Stimulated activated memory B cell treated with anti-CD40 and anti-IgM and Interleukin-4, amounts not matched to agents 10 μg/mL and 1 μg/mL and 100 μg/mL, for 72 hours (primary cell): ENCODE data around the gene TBC1D2B.
"Not testable (repeated sequence)": the region's sequence is repeated elsewhere in the genome, so short reads cannot be mapped to it uniquely, and the experiment has no call there.

Experiments used
- ATAC-seq: fragments of 150-1000 bp; cut with Tn5 transposase; 2 replicates; pipeline ENCODE4 v1.10.0; 2021
- H3K27ac Mint-ChIP-seq: one replicate; pipeline ENCODE4 v1.8.0; 2022; ENCODE audit warnings: mild to moderate bottlenecking, mixed read lengths
- H3K27me3 Mint-ChIP-seq: one replicate; pipeline ENCODE4 v1.8.0; 2022; ENCODE audit warnings: mixed read lengths
- H3K36me3 Mint-ChIP-seq: one replicate; pipeline ENCODE4 v1.8.0; 2022; ENCODE audit warnings: mixed read lengths
- H3K4me1 Mint-ChIP-seq: one replicate; pipeline ENCODE4 v1.8.0; 2022; ENCODE audit warnings: mixed read lengths
- H3K4me3 Mint-ChIP-seq: one replicate; pipeline ENCODE4 v1.8.0; 2022; ENCODE audit warnings: mild to moderate bottlenecking, moderate library complexity, mixed read lengths
- H3K9me3 Mint-ChIP-seq: one replicate; pipeline ENCODE4 v1.8.0; 2022; ENCODE audit warnings: mixed read lengths

TBC1D2B gene

DNA sequence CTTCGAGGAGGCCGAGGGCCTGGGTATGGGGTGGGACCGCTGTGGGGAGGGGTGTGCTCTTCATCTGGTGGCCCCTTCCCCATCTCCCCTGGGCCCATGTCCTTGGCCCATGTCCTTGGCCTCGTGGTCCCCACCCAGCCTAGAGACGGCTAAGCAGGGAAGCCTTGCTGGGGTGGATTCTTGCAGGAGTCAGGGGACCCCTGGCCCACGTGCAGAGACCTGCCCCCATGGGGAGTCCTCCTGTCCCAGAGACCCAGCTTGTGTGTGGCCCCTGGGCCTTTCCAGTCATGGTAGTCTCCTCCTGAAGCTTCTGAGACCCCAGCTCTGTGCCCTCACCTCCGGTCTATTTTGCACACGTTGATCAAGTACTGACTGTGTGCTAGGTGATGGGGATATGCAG lies 97.4 kb downstream of the TBC1D2B start:
- no peak for ATAC-seq
- H3K36me3 Mint-ChIP-seq: no peaks in the 10 kb centered on the region
- no peak overlapping the region for H3K27ac Mint-ChIP-seq
- H3K27me3 Mint-ChIP-seq: peaks cover 22% of the 10 kb centered on the region
- peaks cover 10% of the 10 kb centered on the region for H3K4me1 Mint-ChIP-seq
- H3K4me3 Mint-ChIP-seq: no peak overlapping the region
- H3K9me3 Mint-ChIP-seq: no peaks in the 10 kb centered on the region

DNA sequence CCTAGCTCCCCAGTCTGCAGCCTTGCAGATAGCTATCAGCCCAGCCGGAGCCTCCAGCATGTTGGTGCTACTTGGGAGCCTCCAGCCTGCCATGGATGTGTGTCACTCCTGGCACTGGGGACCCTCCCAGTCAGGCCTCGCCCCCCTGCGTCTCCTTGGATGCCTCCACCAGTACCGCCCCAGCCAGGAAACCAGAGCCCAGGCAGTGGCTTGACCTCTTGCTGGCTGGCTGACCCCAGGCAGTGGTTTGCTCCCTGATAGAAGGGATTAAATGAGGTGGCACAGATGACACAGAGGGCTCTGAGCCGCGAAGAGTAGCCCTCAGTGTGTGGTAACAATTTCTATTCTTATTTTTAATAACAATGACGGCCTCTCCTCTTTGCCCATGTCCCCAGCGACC lies 98.4 kb downstream of the TBC1D2B start:
- Mint-ChIP-seq H3K27me3 (peaks cover 16% of the 10 kb centered on the region), H3K4me1 (peaks cover 10% of the 10 kb centered on the region)
- H3K36me3 Mint-ChIP-seq, H3K27ac Mint-ChIP-seq, ATAC-seq, H3K9me3 Mint-ChIP-seq, H3K4me3 Mint-ChIP-seq: not testable (repeated sequence)

DNA sequence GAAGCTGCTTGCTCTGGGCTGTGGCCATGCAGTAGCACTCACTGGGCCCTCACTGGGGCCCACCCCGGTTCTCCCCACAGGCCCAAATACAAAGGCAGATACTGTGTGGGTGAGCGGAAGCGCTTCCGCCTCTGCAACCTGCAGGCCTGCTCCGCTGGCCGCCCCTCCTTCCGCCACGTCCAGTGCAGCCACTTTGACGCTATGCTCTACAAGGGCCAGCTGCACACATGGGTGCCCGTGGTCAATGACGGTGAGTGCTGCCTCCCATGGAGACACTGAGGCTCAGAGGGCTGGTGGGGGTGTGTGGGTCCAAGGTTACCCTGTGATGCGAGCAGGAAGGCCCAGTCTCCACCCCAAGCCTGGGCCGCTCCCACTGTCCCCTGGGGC lies 98.8 kb downstream of the TBC1D2B start:
- H3K36me3 Mint-ChIP-seq, H3K4me3 Mint-ChIP-seq, H3K4me1 Mint-ChIP-seq, H3K9me3 Mint-ChIP-seq, ATAC-seq, H3K27ac Mint-ChIP-seq: not testable (repeated sequence)
- peaks cover 12% of the 10 kb centered on the region for H3K27me3 Mint-ChIP-seq

DNA sequence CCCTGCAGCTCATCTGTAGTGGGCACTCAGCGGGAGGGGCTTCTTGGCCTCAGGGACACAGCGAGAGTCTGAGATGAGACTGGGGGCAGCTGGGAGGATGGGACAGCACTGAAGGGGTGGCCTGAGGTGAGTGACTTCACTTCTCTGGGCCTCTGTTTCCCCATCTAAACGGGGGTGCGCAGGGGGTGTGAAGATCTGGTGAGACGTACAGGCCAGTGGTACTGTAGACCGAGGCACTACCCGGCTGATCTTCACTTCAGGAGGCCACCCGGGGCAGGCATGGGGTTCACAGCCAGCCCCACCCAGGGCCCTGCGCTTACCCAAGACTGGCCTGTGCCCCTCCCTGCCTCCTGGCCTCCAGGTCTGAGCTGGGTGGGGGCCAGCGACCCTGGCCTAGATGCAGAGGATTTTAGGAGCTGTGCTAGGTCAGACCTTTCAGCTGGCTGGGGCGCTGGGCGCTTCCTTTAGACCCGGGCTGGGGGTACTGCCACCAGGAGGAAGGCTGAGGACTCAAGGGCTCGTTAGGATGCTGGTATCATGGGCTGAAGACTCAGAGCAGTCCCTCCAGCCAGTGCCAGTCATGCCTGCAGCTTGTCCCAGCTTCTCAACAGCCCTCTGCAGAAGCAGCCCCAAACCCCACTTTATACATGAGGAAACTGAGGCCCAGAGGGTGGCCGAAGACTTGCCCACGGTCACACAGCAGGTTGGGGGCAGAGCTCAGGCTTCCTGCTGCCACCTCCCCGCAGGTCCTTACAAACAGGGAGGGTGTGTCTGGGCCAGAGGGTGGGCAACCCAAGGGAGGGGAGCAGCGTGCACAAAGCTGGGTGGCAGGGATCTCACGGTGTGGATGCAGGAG lies 99.4 kb downstream of the TBC1D2B start:
- not testable (repeated sequence) for H3K27ac Mint-ChIP-seq, H3K27me3 Mint-ChIP-seq, H3K9me3 Mint-ChIP-seq, ATAC-seq, H3K4me1 Mint-ChIP-seq, H3K36me3 Mint-ChIP-seq, H3K4me3 Mint-ChIP-seq

DNA sequence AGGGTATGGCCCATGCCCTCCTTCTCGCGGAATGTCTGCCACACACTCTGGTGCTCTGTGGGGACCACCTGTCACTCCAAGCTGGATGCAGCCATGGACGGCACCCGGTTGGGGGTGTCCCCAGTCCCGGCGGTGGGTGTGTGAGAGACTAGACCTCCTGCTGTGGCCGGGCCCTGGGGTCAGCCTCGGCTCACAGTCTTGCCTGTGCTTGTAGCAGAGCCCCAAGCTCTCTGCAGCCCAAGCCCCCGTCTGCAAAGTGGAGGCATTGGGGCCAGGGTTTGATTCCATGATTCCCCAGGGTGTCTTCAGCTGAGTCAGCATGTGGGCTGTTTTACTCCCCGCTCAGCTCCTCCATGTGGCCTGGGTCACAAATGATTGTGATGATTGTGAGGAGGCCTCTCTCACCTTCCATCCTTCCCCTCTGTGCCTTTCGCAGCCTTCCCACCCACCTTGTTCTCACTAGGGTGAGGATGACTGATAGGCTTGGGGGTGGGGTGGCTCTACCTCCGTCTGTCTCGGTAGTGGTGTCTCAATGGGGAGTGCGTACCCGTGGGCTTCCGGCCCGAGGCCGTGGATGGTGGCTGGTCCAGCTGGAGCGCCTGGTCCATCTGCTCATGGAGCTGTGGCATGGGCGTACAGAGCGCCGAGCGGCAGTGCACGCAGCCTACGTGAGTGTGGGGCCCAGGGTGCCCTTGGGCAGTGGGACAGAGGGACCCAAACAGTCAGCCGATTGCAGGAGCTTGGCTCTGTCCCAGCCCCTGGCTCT lies 100.6 kb downstream of the TBC1D2B start:
- H3K27me3 Mint-ChIP-seq, H3K4me3 Mint-ChIP-seq, H3K9me3 Mint-ChIP-seq, H3K4me1 Mint-ChIP-seq, H3K27ac Mint-ChIP-seq, ATAC-seq, H3K36me3 Mint-ChIP-seq: not testable (repeated sequence)

DNA sequence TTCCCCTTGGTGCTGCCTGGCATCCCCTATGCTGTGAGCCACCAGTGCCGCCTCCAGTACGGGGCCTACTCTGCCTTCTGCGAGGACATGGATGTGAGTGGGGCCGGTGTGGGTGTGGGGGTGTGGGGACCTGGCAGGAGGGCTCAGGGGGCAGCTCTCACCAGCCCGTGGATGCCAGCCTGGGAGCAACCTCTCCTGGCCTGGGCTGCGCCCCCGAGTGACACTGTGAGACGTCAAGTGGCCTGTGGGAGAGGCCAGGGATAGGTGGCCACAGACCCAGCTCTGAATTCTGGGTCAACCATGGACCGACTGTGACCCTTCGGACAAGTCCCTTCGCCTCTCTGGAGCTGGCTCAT lies 101.4 kb downstream of the TBC1D2B start:
- not testable (repeated sequence) for H3K27ac Mint-ChIP-seq, ATAC-seq, H3K9me3 Mint-ChIP-seq, H3K4me3 Mint-ChIP-seq, H3K36me3 Mint-ChIP-seq, H3K4me1 Mint-ChIP-seq
- H3K27me3 Mint-ChIP-seq: peaks cover 11% of the 10 kb centered on the region

DNA sequence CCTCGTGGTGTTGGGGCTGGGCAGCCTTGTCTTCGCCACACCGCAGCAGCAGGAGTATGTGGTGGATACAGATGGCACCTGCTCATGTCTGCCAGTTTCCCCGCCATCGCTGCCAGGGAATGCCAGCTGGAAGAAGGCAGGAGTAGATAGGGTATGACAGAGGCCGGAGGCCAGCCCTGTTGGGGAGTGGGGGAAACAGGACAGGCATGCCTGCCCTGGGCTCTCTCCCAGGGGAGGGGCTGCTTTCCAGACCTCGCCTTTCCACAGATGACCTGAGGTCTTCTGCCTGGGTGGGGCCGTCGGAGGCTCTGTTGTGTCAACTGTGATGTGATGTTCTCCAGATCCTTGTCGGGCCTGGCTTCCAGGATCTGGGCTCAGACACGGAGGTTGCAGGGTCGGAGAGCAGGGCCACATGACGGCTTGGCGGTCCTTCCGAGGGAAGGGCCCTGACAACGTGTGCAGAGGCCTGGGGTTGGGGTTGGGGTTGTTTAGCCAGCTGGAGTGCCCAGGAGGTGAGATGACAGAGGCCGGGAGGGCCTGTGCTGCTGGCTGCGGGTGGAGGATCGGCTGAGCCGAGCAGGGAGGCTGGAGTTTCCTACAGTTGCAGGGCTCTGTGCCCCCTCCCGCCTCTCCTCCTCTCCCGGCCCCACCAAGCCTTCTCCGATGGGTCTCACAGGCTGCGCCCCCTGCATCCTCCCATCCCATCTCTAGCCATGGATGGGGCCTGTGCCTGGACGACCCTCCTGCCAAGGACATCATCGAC lies 102.0 kb downstream of the TBC1D2B start:
- H3K9me3 Mint-ChIP-seq: no peaks in the 10 kb centered on the region
- ATAC-seq: no peak
- H3K36me3 Mint-ChIP-seq: no peaks in the 10 kb centered on the region
- peaks cover 11% of the 10 kb centered on the region for H3K27me3 Mint-ChIP-seq
- no peaks in the 10 kb centered on the region for H3K4me1 Mint-ChIP-seq
- no peak overlapping the region for H3K27ac Mint-ChIP-seq
- H3K4me3 Mint-ChIP-seq: no peak overlapping the region

DNA sequence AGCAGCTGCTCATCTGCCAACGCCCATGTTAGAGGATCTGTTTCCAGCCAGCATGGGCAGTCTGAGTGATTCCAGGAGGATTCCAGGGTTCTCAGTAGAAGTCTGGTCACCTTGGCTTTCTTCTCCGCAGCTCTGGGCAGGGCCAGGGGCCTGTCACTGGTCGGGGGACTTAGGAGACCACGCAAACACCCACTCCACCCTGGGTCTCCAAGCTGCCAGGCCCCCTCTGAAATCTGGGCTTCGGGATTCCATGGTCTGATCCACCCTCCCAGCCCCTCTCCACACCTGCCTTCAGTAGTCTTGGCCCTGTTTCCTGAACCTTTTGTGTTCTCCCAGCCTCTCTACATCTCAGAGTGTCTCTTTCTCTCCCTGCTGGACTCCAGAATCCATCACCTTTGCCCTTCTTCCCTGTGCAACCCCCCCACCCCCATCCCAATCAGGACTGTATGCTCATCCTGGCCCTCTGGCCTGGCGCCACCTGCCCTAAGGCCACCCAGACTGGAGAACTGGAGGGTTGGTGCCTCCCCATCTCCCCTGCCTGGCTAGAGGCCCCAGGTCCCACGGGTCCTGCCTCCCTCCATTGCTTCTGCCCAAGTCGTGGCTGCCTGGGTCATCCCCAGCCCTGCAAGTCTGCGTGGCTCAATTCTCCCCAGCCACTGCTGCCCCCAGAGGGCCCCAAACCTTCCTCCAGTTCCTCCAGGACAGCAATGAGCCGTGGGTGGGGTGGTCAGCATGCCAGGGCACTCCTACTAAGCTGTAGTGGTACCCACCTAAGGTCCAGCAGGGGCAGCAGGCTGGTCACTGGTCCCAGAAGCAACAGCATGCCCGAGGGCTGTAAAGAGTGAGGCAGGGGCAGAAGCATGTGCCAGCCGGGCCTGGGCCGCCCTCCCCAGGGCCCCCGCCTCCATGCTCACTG lies 102.8 kb downstream of the TBC1D2B start:
- no peaks in the 10 kb centered on the region for H3K9me3 Mint-ChIP-seq
- no peaks in the 10 kb centered on the region for H3K36me3 Mint-ChIP-seq
- no peak for ATAC-seq
- H3K4me1 Mint-ChIP-seq: no peaks in the 10 kb centered on the region
- H3K27me3 Mint-ChIP-seq: peaks cover 11% of the 10 kb centered on the region
- H3K4me3 Mint-ChIP-seq: no peak overlapping the region
- H3K27ac Mint-ChIP-seq: no peak overlapping the region

DNA sequence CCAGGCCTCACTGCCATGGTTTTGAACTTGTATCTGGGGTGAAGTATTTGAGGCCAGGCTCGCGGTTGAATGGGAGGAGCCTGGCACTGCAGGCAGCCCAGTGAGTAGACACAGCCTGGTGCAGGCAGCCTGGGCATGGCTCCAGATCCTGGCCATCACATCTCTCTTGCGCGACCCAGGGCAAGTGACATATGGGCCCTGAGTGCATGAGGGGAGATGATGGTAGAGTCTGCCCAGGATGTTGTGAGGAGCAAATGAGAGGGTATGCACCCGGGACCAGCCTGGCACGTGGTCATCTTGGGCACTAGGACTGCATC lies 103.5 kb downstream of the TBC1D2B start:
- Mint-ChIP-seq H3K27me3 (peaks cover 11% of the 10 kb centered on the region), H3K9me3 (peaks cover 2% of the 10 kb centered on the region), H3K4me1 (no peaks in the 10 kb centered on the region), H3K27ac (no peak overlapping the region), H3K4me3 (no peak overlapping the region), H3K36me3 (peaks cover 3% of the 10 kb centered on the region)
- ATAC-seq: no peak

DNA sequence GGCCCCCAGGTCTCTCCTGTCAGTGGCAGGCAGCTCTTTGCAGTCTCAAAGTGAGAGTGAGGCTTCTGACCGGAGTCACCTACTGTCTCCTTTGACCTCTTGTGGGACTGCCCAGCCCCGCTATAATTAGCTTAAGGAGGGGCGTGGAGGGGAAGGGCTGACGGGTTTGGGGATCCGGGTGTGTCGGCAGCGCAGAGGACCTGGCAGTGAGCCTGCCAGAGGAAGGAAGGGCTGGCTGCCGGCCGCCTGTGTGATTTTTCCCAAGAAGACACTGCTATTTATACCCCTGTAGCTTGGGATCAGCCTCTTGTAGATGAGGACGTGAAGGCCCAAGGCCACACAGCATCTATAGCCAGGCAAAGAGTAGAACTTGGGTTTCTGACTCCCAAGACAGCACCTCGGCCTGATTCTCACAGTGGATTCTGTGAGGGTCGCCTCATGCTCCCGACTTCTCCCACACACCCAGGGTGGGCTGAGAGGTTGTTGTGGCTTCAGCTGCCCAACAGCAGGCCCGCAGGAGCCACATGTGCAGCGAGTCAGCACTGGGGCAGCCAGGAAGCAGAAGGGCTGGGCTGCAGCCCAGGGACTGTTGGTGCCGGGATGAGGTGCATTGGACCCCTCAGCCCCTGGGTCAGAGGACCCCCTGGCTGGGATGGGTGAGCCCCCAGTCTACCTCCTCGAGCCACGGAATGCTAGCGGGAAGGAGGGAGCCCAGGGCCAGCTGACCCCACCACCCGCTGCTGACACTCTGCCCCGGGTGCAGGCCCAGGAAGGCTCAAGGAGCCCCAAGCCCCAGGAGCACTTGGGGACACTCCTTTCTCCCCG lies 104.0 kb downstream of the TBC1D2B start:
- H3K4me3 Mint-ChIP-seq, ATAC-seq: not testable (repeated sequence)
- peaks cover 11% of the 10 kb centered on the region for H3K27me3 Mint-ChIP-seq

DNA sequence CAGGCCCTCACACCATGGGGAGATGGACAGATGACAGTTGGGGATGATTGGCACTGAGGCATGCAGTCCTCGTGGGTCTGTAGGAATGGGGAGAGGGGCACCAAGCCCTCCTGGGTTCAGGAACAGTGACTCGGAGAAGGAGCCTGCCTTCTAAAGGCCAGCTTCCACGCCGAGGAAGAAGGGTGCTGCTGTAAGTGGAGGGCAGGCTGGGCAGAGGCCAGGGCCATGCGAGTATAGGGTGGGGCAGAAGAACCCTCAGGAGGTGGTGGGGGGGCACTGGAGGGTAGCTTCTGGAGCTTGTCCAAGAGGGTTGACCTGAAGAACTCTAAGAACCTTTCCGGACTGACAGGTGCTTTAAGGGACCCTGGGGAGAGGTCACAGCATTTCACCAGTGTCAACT lies 104.8 kb downstream of the TBC1D2B start:
- not testable (repeated sequence) for H3K4me3 Mint-ChIP-seq, H3K27ac Mint-ChIP-seq, H3K9me3 Mint-ChIP-seq, H3K4me1 Mint-ChIP-seq, H3K36me3 Mint-ChIP-seq, ATAC-seq
- H3K27me3 Mint-ChIP-seq: peaks cover 11% of the 10 kb centered on the region

More for the DNA sequence above, 104.0 kb downstream of the TBC1D2B start:
- not testable (repeated sequence) for H3K36me3 Mint-ChIP-seq, H3K27ac Mint-ChIP-seq, H3K4me1 Mint-ChIP-seq, H3K9me3 Mint-ChIP-seq

DNA sequence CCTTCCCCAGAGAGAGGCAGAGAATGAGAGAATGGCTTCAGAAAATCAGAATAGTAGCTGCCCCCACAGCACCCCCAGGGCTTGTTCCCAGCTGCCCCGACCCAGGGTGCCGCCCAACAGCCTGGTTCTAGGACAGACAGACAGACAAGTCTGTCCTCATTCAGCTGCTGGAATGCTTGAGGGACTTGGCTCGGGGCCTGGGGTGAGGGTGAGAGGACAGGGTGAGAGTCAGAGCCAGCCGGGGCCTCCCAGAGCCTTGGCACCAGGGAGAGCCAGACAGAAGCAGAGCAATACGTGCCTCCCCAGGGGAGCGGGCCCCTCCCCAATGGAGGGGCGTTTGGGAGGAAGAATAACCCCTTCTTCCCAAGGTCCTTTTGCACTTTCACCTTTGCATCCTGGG lies 105.6 kb downstream of the TBC1D2B start:
- not testable (repeated sequence) for ATAC-seq, H3K27ac Mint-ChIP-seq, H3K4me1 Mint-ChIP-seq, H3K36me3 Mint-ChIP-seq, H3K4me3 Mint-ChIP-seq, H3K9me3 Mint-ChIP-seq
- H3K27me3 Mint-ChIP-seq: peaks cover 11% of the 10 kb centered on the region

DNA sequence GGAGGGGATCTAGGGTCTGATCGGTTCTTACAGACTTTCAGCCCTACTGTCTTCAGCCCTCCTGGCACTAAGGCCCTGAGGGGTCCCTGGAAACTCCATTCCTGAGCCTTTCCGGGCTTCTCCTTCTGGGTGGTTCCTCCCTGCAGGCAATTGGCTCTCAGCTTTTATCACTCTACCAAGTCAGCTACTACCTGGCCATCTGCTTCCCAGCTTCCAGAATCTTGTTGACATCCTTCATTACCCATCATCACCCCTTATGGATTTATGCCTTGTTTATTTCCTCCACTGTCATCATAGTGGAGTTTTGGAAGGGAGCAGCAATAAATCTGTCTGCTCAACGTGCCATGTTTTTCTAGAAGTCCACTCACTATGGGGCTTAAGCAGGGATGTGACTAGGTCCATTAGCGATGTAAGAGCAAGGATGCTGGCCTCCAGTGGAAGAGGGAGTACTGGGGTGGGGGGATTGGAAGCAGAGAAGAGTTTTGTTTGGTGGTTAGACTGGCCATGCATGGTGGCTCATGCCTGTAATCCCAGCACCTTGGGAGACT lies 106.6 kb downstream of the TBC1D2B start:
- H3K9me3 Mint-ChIP-seq, H3K4me1 Mint-ChIP-seq, ATAC-seq, H3K27ac Mint-ChIP-seq, H3K4me3 Mint-ChIP-seq, H3K36me3 Mint-ChIP-seq: not testable (repeated sequence)
- H3K27me3 Mint-ChIP-seq: peaks cover 11% of the 10 kb centered on the region

DNA sequence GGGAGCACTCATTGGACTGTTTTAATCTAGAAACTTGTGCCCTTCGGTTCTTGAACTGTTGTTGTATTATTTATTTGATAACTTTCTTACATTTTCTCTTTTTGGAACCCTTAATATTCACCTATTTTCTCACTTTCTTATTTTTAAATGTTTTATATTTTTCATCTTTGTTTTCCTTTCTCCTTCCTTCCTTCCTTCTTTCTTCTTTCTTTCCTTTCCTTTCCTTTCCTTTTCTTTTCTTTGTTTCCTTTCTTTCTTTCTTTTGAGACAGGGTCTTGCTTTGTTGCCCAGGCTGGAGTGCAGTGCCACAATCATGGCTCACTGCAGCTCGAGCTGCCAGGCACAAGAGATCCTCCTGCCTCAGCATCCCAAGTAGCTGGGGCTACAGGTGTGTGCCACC lies 108.5 kb downstream of the TBC1D2B start:
- H3K9me3 Mint-ChIP-seq: peaks cover 4% of the 10 kb centered on the region
- ATAC-seq: no peak
- H3K4me1 Mint-ChIP-seq: peaks cover 5% of the 10 kb centered on the region
- no peak overlapping the region for H3K27ac Mint-ChIP-seq
- H3K4me3 Mint-ChIP-seq: no peak overlapping the region
- peaks cover 6% of the 10 kb centered on the region for H3K36me3 Mint-ChIP-seq
- H3K27me3 Mint-ChIP-seq: peaks cover 11% of the 10 kb centered on the region
